ENCODE results near the gene SLMAP. TPM values are rescaled to one million over a fixed set of nuclear protein-coding genes. Genes with fewer than 3 reads are reported as not detected.

SLMAP gene
- total and polyA plus RNA-seq, 2 experiments from 2014 or later = 32.1 to 73.0 TPM

GRCh38 chr3:57946970-57947381, 190.9 kb downstream of the SLMAP start:
- no peaks in the 10 kb centered on the region for H3K79me2 ChIP-seq (replicated peaks; ENCODE audit: insufficient read depth)
- H3K4me1 ChIP-seq (ENCODE audit: insufficient read depth) = peaks cover 16% of the 10 kb centered on the region
- H4K20me1 ChIP-seq (replicated peaks; ENCODE audit: insufficient read depth) = no peaks in the 10 kb centered on the region
- no peaks in the 10 kb centered on the region for H3K9me3 Mint-ChIP-seq
- no peak for ATAC-seq
- H2AFZ ChIP-seq = no peak overlapping the region
- H3K9me2 ChIP-seq (ENCODE audit: insufficient read depth) = peaks cover 4% of the 10 kb centered on the region; the same call in 1 of the 2 replicates
- H3K27me3 Mint-ChIP-seq (ENCODE audit: insufficient read depth, low read depth, poor library complexity) = peaks cover 6% of the 10 kb centered on the region
- no peaks in the 10 kb centered on the region for H3K36me3 ChIP-seq (ENCODE audit: insufficient read depth)
- H3K27ac ChIP-seq (ENCODE audit: low read depth) = no peak overlapping the region
- no peak overlapping the region for H3K4me3 Mint-ChIP-seq
- peaks cover 33% of the 10 kb centered on the region for H3K4me1 Mint-ChIP-seq
- H3K4me2 ChIP-seq = no peak overlapping the region
- no peaks in the 10 kb centered on the region for H3F3A ChIP-seq (replicated peaks; ENCODE audit: low read depth)
- no peak for TF ChIP-seq ZNF462 (CRISPR knock-in tag; IDR thresholded peaks at IDR 0.05)
- no peak for TF ChIP-seq EZH2 (IDR thresholded peaks at IDR 0.05; ENCODE audit: low read depth, unreplicated experiment)
- TF ChIP-seq CTCF (conservative IDR thresholded peaks at IDR 0.05; ENCODE audit: low read depth in 2 of 2) = no peak
- no peak for TF ChIP-seq ETS1 (IDR thresholded peaks at IDR 0.05)
- TF ChIP-seq POLR2AphosphoS5 (IDR thresholded peaks at IDR 0.05; ENCODE audit: low read depth) = no peak
- no peak for TF ChIP-seq REST (IDR thresholded peaks at IDR 0.05; ENCODE audit: unreplicated experiment)
- TF ChIP-seq NANOG (IDR thresholded peaks at IDR 0.05; ENCODE audit: borderline replicate concordance) = no peak
- DNase-seq (ENCODE audit: low spot score) = no peak
- H3K36me3 Mint-ChIP-seq (ENCODE audit: low read depth) = no peaks in the 10 kb centered on the region
- no peaks in the 10 kb centered on the region for H3K27me3 ChIP-seq (ENCODE audit: insufficient read depth)
- no peak overlapping the region for H3K27ac Mint-ChIP-seq
- no peak overlapping the region for H3K4me3 ChIP-seq
